Muscle of back (tissue), 11 donors: Measurements from ENCODE around the gene RHBDF1. TPM values are rescaled to one million over a fixed set of nuclear protein-coding genes. Genes with fewer than 3 reads are reported as not detected.
"Not testable (repeated sequence)": the region's sequence is repeated elsewhere in the genome, so short reads cannot be mapped to it uniquely, and the experiment has no call there.

ENCODE experiments used
- DNase-seq, 3 donors: peaks; one replicate each; pipeline versions ENCODE4 v3.0.0 to v3.0.0-alpha.2; 2013
- polyA plus RNA-seq, 10 donors: library from polyadenylated mRNA; unstranded; fragments of 120-200 nt; gene quantifications; one replicate each; pipeline ENCODE4 v1.2.1, GENCODE V29; 2013; ENCODE audit not compliant: insufficient read length in 10 of 10

The RHBDF1 gene
- polyA plus RNA-seq, 10 donors: 34.0 to 60.6 (median 44.9) TPM

DNA sequence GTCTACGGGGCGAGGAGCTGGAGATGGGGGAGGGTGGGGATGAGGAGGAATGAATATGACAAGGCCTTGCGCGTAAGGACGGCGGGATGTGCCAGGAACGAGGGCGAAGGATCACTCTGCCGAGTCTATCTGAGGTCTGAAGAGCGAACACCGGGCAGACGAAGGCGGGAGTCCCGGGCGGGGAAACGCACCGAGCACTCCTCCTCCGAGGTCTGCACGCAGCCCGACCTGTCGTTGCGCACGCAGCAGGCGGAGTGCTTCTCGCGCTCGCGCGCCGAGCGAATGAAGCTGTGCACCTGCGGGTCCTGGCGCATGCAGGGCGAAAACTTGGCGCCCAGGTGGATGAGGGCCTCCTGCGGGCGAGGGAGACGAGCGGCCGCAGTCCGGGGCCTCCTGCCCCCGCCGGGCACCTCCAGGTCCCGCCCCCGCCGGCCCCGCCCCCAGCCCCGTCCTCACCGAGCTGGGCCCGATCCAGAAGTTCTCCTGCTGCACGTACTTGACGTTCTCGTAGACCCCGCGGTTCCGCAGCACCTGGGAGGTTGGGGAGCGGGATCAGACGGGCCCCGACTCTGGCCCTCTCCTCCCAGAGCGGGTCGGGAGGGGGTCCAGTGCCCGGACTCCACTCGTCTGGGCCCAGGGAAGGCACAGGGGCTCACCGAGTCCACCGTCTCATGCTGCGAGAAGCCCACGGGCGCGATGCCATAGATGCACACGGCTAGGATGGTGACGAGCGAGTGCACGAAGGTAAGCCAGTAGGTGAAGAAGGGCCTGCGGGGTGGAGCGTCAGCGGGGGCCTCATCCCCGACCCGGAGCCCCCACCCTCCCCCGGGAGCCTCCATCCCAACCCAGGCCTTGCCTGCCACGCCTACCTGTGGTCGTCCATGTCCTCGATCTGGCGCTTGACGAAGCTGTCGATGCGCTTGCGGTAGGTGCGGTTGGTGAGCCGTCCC lies 11.2 kb downstream of the RHBDF1 start:
- peak in 1 of 3 donors; percentile 12 for DNase-seq

DNA sequence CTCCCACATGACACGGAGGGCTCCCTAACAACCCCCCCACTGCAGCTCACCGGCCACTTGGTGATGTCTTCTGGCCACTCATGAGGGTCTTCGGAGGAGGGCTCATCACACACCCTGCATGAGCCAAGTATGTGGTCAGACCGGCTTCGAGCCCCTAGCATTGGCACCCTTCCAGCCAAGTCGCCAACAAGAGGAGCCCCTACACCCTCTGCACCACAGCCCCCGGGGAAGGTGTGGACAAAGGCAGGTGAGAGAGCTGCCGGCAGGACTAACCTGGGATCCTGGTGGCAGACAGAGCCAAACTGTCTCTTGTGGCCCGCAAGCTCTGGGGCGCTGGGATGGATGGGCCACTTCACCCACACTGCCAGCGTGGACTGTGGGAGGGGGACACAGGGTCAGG lies 12.3 kb downstream of the RHBDF1 start:
- DNase-seq: no peak

DNA sequence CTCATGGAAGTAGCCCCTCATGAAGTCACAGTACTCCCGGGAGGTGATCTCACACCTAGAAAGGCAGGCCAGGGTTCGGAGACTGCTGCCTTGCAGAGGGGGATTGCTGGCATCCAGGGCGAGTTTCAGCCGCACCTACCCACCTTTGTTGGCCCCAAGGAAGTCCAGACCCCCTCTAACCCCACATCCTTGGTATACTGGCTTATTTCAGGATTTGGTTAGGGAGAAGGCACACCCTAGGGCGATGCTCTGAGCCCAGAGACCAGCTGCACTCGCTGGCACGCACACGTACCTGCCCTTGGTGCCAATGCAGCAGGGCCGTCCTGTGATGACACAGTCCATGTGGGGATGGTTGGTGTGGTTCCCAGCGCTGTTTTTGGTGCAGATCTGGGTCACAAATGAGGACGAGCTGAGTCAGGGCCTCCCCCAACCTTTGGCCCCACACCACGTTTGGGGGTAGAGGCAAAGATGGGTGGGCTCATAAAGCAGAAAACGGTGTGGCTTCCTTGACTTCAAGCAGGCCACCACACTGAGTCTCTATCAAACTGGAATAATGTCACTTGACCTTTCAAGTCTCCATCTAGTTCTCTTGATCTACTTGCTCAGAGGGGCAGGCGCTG lies 12.9 kb downstream of the RHBDF1 start:
- no peak for DNase-seq

DNA sequence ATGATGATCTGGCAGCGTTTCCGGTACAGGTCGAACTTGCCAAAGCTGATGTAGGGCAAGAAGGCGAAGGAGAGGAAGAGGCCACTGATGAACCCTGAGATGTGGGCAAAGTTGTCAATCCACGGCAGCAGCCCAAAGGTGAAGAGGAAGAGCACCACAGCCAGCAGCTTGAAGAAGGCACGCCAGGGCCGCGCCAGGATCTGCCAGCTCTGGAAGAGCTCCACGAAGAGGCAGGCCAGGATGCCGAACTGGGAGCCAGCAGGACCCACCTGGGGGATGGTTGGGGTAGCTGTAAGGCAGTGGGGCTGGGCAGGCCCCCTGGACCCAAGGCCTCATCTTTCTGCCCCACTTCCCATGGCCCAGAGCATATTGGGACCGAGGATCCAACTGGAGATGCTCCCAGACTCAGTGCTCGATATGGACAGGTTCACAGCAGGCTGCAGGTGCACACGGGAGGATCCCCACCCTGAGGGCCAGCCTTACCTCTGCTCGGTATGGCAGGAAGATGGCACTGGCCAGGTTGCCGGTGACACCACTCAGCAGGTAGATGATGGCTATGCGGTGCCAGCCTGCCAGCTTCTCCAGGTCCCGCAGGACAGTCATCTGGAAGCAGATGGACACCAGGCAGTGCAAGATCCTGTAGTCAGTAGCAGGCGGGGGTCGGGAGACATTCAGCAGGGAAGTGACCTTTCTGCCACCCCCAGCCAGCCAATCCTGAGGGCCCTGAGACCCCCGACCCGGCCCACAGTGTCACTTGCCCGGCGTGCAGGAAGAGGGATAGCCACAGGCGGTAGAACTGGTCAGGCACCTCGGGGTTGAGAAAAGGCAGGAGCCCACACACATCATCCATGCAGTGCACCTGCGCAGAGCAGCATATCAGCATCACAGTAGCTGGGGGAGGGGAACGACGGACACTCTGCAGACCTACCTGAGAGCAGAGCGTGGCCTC lies 13.7 kb downstream of the RHBDF1 start:
- DNase-seq: peak in 1 of 3 donors; percentile 2

DNA sequence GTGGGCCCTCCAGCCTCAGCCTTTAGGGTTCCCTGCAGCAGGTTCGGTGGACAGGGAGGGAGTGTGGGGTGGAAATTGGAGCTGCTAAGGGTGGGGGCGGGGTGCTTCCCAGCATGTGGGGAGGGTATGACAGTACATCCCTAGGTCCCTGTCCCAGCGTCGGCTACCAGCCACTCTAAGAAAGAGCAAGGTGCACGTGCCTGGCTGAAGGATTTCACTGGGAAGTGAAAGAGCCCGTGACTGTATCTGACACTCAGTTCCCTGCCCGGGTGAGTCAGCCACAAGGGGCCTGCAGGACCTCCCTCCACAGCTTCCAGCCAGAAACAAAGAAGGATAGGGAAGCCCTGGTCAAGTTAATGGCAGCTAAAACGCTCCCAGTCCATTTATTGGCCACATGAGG lies 14.7 kb downstream of the RHBDF1 start:
- peak in 1 of 3 donors; percentile 10 for DNase-seq

DNA sequence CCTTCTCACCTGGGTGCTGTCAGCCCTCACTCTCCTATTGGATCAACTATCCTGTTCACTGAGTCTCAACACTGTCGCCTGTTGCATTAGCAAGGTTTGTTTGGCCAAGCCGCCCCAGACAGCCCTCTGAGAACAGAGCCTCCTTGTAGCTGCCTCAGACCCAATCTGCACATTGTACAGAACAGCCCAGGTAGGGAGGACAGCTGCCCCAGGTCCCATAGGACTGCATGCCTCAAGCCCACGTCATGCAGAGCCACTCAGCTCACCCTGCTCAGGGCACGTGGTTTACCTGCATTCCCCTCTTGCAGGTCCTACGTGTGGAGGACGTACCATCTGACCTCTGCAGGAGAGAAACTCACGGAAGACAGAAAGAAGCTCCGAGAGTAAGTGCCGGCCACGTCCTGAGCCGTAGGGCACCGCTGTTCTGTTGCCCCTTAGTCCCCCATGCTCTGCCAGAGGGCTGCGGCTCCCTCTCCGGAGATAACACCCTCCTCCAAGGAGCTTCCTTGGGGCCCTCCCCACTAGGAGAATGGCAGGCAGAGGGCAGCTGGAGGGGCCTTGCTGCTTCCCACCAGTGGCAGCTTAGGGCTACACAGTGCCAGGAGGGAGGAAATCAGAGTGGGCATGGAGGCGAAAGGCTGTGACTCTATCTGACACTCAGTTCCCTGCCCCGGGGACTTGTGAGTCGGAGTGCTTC lies 16.1 kb downstream of the RHBDF1 start:
- no peak for DNase-seq

DNA sequence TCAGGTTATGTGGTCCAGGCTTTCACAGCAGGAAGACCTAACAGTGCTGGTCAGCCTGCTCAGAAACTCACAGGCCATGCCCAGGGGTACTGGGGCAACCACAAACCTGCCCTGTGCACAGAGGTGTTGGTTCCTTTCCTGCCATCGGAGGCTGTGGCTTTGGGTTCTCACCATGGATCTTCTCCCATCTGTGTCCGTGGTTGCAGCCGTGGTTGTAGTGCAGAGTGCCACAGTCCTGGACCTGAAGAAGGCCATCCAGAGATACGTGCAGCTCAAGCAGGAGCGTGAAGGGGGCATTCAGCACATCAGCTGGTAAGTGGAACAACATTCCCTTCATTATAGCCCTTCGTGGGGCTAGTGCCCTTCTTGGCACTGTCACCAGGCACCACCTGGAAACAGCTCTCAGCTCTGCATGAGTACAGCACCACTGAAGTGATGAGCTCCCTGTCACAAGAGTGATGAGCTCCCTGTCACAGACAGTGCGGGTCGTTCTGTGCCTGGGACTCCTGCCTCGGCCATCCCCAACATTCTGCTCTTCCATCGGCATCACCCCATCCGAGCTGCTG lies 16.8 kb downstream of the RHBDF1 start:
- peak in 1 of 3 donors; percentile 1 for DNase-seq

DNA sequence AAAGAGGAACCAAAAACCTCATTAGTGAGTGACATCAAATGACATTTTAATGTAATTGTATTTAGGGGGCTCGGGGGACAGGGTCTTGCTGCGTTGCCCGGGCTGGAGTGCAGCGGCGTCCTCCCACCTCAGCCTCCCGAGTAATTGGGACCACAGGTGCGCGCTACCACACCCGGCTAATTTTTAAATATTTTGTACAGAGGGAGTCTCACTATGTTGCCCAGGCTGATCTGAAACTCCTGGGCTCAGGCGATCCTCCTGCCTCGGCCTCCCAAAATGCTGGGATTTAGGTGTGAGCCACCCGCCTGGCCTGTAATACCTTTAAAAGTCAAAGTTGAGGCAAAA lies 18.2 kb downstream of the RHBDF1 start:
- no peak for DNase-seq

DNA sequence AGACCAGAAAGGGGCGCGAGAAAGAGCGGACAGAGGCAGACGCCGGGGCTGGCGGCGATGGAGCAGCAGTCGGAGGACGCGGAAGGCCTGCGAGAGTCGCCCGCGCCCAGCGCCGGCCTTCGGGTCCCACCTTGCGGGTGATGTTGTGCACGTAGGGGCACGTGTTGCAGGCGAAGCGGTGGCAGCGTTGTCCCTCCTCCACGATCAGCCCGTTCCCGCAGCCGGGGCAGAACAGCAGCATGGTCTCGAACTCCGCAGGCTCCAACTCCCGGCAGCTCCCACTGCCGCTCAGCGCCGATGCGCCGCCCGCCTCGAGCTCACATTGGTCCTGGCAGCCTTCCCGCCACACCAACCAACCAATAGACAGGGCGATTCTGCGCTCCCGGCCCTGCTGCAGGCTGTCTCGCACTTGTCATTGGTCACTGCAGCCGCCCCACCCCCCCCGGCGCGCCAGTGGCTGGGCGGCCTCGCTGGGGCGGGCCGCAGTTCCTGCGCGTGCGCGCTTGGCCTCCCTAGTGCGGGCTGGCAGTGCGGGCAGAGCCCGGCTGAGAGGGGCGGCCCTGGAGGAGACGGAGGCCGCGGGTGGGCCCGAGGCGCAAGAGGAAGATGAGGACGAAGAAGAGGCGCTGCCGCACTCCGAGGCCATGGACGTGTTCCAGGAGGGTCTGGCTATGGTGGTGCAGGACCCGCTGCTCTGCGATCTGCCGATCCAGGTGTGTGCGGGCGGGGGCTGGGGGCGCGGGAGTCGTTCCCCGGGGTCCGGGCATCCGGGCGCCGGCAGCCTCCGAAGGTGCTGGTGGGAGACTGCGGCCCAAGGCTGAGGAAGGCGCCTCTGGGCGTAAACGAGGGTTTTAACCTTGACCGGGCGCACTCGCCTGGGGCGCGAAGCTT lies 18.8 kb downstream of the RHBDF1 start, which contains the start of the genes POLR3K and SNRNP25:
POLR3K (minus strand) TSS at position 263 of the 891 bp plus-strand sequence; CDS start at position 241, 22 bp downstream.
SNRNP25 (plus strand) TSS at position 483 of the 891 bp plus-strand sequence; CDS start at position 672, 189 bp downstream.
- DNase-seq: peak; percentile 97 to 99 (median 98)

DNA sequence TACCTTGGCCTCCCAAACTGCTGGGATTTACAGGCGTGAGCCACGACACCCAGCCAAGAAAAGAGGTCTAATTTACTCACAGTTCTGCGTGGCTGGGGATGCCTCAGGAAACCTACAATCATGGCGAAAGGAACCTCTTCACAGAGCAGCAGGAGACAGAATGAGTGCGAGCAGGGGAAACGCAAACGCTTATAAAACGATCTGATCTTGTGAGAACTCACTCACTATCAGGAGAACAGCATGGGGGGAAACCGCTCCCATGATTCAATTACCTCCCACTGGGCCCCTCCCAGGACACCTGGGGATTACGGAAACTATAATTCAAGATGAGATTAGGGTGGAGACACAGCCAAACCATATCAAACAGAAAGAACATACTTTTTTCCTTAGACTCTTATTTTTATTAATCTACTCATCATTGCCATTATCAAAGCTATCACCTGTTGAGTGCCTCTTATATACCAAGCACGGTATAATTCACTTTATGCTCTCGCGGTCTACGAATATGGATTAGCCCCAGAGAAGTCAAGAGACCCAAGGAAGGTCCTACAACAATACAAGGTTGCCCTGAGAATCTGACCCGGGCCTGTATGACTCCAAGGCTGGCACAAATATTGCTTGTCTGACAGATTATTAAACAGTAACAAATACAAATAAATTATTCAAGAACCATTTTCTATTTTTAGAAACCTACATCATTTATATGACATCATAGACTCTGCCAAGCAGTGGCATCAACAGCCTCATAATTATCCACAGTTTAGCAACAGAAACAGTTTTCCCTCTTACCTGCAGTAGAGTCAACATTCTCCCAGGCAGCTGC lies 21.5 kb downstream of the RHBDF1 start:
- DNase-seq: no peak

DNA sequence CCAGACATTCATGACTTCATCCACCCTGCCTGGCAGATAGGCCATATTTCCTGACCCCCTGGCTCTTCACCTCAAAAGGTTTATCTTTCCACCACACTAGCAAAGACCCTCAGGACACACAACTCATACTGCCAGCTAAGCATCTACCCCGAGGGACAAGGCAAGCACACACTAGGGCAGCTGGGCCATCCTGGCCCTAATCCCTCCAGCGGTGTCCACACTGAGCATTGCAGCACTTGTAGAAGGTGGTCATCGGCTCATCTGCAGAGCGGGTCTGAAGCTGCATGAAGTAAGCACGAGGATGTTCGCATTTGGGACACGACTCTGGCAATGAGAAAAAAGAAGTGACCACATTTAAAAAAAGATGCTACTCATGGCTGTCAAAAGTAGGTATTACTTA lies 25.2 kb downstream of the RHBDF1 start:
- no peak for DNase-seq

DNA sequence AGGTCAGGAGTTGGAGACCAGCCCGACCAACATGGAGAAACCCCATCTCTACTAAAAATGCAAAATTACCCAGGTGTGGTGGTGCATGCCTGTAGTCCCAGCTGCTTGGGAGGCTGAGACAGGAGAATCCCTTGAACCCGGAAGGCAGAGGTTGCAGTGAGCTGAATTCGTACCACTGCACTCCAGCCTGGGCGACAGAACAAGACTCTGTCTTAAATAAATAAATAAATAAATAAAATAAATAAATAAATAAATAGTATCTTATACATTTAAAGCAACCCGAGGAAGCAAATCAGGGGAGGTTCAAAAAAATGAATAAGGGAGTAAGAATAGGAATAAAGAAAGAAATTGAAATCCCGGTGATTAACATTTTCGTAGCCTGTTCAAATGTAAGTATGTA lies 25.9 kb downstream of the RHBDF1 start:
- not testable (repeated sequence) for DNase-seq

DNA sequence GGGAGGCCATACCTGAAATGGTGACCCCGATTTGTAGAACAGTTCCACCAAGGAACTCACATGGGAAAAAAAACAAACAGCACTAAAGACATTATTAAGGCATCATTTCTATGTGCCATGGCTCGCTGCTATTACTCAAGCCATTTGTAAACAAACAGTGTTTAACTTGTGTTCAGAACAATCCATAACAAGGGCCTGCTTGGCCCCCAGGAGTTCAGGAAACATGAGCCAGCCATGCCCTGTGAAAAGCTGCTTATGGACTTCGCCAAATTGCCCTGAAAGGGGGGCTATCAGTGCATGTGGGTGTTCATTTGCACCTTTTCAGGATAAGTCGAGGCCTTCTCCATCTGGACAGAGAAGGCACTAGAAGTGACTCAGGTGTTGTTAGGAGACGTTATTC lies 27.0 kb downstream of the RHBDF1 start:
- DNase-seq: no peak

DNA sequence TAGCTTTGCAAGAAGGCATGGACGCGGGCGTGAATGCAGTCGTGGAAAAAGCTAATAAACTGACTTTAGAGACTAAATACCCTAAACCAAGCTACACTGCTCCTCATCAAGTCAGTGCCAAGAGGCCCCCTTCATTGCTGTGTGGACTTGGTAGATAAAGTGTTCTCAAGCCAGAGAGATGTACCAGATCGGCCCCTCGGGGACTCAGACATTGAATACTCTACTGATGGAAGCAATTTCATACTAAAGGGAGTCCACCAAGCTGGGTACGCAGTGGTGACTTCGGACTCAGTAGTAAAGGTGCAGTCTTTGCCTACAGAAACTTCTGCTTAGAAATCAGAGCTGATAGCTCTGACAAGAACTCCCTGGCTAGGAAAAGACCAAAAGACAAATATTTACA lies 27.8 kb downstream of the RHBDF1 start:
- DNase-seq: no peak

DNA sequence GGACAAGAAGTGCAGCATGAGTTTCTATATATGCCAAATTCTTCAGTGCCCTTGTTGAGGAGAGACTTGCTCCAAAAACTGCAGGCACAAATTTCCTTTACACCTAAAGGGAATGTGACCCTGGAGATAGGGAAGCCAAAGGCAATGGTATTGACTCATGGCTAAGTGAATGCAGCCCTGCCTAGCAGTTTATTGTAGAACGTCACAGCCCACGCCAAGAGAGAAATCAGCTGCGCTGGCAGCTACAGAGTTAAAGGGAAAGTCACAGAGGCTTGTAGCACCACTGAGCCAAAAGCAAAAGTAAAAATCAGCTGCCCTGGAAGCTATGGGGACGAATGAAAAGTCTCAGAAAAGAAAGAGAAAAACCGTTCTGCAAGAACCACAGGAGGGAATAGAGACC lies 29.1 kb downstream of the RHBDF1 start:
- no peak for DNase-seq

DNA sequence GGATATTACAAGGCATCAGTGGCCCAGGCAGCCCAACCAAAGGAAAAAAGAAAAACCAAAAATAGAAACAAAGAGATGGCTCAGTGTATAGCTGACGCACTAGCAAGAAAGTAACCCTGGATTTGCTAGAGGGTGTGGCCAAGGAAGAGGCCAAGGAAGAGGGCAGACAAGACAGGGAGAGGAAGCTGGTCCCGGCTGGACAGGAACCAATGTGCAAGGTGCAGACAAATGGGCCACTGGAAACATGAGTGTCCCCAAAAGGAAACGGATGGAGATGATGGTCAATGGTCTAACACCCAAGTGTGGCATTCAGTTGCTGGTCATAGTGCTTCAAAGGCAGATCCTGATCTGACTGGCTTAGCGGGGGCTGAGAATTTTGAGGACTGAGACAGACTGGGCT lies 29.7 kb downstream of the RHBDF1 start:
- DNase-seq: no peak

DNA sequence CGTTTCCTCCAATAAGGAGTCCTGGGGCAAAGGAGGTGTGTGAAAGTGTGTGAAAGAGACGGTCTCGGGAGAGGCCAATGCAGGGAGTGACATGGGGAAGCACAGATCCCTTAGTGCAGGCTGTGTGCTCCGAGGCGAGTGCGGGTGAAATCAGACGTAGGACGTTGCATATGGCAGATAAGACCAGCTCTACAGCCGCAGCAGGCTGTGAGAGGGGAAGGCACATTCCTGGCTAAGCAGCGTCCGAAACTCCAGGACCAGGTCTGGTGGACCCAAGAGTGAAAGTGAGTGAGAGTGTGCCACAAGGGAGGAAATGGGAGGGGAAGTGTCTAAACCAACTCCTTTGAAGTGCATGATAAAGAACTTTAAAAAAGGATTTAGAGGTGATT lies 30.4 kb downstream of the RHBDF1 start:
- DNase-seq: no peak

DNA sequence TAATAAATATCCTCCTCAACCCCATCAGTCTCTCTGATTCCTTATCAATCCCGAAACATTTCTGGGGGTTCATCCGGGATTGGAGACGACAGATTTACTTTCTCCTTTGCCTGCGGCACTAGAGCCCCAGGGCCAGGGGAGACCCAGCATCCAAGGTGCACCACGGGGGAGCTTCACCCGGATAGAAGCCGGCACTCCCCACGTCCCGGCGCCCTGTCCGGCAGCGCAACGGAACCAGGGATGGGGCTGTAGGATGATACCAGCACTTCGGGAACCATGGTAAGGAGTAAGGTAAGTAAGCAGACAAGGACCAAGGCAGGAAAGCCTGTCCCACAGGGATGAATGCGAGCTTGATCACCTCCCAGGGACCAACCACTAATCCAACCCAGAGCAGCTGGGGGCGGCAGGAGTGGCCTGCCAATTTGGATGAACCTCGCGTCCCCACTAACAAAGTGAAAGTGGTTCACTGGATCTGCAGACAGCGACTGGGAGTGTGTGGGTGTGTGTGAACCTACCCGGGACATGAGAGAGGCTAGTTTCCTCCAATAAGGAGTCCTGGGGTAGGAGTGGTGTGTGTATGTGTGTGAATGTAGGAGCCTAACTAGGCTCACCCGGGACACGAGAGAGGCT lies 30.9 kb downstream of the RHBDF1 start:
- DNase-seq: no peak
